Measurements from ENCODE around the gene EPS8L3.
"Not testable (repeated sequence)": the region's sequence is repeated elsewhere in the genome, so short reads cannot be mapped to it uniquely, and the experiment has no call there.

Gene EPS8L3

DNA sequence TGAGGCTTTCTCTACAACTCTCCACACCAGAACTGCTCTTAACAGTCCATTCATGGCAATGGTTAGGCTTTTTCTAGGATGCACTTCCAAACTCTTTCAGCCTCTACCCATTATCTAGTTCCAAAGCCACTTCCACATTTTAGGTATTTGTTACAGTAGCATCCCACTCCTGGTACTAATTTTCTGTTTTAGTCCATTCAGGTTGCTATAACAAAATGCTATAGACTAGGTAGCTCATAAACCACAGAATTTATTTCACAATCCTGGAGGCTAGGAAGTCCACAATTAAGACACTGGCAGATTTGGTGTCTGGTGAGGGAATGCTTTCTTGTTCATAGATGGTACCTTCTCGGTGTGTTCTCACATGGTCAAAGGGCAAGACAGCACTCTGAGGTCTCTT is 17.3 kb upstream of the EPS8L3 start:
- no peak for DNase-seq (ENCODE audit: low read depth, low spot score)

DNA sequence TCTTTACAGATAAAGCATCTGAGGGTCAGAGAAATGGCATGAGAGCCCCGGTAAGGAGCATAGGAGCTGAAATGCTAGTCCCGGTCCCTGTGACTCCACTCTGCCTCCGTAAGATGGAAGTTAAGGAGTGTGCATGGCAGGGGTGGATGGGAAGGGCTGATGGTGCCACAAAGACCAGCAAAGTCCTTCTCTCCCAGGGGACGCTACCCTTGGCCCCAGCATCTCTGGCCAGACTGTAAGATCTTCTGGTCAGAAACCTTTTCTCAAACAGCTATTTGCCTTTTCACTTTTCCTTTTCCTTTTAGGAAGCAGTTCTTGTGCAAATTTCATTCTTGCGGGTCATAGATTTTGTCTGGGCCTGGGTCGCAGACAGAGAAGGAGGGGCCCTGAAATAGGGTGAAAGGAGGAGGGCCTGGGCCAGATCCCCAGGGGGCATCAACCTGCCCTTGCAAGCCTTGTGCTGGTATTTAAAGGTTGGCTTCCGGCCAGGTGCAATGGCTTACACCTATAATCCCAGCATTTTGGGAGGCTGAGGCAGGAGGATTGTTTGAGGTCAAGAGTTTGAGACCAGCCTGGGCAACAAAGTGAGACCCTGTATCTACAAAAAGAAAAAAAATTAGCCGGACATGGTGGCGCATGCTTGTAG is 14.4 kb upstream of the EPS8L3 start:
- no peak for DNase-seq (ENCODE audit: low read depth, low spot score)

DNA sequence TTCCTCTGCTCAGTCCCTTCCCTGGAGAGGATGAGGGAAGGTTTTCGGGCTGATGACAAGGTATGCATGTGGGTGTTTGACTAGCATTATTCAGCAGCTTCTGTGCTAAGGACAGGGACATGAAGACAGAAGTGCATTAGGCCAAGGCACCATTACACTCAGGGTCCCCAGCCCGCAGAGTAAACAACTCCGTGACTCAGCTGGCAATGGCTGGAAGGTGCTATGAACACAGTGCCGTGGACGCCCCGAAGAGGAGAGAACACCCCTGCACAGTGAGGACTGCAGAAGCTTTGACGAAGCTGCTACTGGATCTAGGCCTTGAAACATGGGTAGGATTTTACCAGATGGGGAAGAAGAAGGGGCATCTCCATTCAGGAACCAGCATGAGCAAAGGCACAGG is 13.7 kb upstream of the EPS8L3 start:
- DNase-seq (ENCODE audit: low read depth, low spot score): no peak

DNA sequence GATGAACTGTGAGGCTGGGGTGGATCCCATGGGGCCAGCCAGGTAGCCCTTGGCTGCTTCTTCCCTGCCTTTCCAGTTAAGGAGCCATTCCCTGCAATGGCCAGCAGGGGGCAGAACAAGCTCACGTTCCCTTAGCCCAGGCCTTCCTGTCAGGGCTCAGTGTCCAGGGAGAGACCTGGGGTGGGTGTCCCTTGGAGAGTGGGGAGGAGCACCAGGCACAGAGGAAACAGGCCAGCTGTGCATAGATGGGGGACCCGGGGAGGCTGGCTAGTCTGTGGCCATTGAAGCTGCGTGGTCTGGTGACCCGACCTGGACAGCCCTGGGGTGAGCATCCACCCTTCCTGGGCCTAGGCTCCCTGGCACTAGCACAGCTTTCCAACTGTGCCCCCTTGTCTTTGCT is 13.2 kb upstream of the EPS8L3 start:
- no peak for DNase-seq (ENCODE audit: low read depth, low spot score)

DNA sequence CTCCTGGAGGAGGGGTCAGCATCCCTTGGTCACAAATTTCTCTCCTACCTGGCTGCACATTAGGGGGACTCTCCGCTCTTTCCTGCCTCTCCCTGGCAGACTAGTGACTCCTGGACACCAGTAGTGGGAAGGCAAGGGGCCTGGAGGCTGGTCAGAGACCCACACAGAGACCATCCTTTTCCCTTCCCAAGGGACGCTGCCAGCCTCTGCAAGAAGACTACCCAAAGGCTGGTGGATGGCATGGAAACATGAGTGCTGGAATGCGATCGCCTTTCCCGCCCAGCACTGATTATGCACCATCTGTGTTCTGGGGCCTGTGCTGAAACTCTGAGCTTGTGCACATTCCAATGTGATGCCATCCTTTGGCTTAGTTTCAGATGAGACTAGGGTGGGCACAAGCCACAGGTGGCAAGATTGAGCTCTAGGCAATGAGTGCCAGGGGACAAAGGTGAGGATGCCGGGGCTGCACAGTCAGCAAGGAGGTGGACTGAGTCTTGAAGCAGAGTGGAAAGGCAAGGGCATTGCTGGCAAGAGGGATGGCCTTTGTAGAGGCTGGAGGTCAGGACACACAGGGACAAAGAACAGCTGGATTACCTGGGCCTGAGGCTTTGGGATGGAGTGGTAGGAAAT is 12.6 kb upstream of the EPS8L3 start:
- DNase-seq (ENCODE audit: low read depth, low spot score): no peak

DNA sequence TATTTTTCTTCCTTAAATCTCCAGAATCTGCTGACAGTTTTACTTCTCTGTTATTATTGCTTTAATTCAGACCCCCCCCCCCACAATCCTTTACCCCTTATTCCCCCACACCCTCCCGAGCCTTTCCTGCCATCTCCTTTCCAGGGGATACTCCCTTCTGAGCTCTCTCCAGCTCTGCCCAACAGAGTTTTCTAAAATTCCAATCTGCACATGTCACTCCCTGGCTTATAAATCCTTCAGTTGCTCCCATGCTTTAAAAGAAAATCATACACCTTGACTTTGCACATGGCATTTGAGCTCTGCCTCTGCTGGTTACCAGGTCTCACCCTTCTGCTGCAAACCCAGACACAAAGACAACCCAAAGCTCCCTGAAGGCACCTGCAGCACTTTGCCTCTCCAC is 11.7 kb upstream of the EPS8L3 start:
- DNase-seq (ENCODE audit: low read depth, low spot score): no peak

DNA sequence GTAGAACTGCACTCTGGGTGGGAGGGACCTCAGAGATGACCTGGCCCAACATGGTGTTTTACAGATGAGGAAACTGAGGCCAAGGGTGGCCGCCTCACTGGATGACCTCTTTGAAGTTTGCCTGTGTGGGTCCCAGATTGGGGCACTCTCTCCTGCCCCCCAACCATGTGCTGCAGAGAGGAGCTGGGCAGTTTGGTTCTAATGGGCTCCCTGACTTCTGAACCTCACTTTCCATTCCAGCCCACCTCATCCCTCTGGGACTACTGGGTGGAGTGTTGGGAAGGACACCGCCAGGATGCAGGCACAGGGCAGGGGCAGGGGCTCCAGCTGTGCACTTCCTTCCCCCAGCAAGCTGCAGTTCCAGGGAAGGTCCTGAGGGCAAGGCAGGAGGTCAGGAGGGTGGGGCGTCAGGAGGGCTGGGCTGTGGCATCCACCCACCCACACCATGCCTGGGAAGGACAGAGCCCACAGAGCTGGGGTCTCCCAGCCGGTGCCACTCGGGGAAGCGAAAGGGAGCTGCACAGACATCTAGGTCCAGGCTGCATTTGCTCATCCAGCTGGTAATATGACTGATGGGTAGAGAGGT is 10.3 kb upstream of the EPS8L3 start:
- DNase-seq (ENCODE audit: low read depth, low spot score): no peak

DNA sequence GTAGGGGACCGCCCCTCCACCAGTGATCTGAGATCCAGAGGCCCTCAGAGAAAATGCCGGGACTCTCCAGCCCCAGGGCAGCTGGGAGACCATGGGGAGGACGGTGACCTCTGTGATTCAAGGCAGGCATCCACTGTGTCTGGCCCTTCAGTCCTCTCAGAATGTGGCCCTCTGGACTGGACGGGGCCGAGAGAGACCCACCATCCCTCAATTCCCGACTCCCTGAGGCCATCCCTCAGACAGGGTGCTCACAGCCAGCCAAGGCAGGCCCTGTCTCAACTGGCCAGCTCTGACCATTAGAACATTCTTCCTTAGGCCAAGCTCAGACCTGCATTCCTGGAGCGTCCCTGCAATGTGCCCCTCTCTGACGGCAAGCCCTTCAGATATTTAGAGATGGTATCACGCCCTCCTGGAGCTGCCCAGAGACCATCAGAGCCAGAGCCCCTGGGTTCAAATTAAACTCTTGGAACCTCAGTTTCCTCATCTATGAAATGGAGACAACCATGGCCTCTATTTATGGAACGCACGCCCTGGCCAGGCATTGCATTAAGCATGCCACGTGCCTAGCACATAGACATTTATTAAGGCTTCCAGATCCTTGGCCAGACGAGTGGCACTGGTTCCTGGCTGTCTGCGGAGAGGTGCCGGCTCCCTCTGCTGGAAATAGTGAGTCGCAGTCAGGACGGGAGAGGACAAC is 9.6 kb upstream of the EPS8L3 start:
- DNase-seq (ENCODE audit: low read depth, low spot score): no peak

DNA sequence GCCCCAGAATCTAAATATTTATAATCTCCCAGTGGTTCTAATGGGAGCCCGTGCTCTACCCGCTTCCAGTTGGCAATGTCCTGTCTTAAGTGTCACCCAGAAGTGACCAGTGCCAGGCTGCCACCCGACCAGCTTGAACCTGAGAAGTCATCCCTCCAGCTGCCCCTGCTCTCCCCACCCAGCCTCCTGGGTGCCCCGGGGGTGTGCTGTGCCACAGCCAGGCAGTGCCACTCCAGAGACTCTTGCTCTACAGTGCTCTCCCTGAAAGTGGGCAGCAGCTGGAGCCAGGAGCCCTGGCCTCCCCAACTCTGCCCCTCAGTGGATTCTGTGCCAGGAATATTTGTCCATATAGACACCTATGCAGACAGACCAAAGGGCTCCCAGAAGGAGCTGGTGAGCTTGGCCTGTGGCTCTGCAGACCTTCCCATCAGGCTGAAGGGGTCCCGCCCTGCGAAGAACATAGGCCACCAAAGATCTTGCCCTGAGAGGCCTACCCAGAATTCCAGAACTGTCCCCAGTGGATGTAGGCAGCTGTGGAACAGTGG is 9.0 kb upstream of the EPS8L3 start:
- DNase-seq (ENCODE audit: low read depth, low spot score): no peak

DNA sequence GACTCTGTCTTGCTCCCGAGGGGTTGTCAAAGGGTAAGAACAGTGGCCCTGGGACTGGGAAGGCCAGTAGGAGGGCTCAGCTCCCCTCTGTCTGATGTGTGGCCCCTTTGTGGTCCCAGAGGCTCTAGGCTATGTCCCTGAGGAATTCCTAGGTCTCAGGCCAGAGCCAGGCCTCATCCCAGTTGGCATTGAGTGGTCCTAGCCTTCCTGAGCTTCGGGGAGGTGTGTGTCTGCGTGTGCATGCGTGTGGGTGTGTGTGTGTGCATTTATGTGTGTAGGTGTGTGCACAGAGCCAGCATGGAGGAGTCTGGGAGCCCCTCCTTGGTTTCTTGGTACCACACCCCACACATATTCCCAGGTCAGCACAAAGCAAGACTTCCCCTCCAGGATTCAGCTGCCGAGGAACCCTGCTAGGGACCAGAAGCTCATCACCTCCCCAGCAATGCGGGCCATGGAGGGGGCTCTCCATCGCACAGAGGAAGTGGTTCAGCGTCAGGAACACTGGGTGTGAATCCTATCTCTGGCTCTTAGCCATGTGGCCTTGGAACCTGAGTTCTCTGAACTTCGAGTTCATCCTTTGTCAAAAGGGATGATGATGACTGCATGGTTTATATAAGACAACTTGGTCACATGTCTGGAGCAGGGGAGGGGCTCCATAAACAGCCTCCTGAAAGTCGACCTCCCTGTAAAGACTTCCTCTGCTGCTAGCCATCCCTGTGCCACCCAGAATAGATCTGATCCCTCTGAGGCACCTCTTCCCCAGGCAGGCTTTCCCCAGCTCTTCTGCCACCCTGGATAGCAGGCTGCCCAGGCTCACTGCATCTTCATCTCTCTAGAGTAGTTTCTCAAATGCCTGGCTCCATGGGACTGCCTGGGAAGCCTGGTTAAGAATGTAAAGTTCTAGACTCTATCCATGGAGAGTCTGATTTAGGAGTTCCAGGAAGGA is 8.3 kb upstream of the EPS8L3 start:
- DNase-seq (ENCODE audit: low read depth, low spot score): no peak

DNA sequence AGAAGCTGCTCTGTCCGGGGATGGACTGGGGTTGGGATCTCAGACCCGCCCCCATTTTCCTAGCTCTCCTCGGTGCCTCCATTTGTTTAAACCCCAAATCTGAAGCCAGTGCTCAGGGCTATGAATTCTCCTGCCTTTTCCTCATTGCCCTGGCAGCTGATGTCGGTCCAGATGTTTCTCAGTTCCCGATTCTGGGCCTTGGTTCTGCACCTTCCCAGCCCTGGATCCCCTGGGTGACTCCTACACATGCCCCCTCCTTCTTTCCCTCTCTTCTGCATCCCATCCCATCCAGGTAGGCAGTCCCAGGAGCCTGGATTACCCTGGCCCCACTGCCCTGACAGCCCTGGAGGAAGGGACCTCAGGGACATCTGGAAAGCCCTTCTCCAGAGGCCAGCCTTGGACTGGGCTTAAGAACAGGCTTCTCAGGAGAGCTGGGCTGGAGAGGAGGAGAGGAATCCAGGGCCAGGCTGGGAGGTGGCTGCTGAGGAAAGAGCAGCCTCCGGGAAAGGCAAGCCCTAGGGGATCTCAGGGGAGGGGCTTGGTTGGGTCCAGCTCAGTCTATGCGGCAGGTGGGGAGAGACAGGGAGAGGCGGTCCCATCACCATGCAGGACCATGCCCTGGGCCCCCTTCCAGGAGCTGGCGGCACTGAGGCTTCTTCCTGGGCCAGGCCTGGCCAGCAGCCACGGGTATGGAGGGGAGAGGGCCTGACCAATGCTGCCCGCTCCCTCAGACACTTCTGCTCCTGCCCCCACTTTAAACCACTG is 6.8 kb upstream of the EPS8L3 start:
- DNase-seq (ENCODE audit: low read depth, low spot score): no peak

DNA sequence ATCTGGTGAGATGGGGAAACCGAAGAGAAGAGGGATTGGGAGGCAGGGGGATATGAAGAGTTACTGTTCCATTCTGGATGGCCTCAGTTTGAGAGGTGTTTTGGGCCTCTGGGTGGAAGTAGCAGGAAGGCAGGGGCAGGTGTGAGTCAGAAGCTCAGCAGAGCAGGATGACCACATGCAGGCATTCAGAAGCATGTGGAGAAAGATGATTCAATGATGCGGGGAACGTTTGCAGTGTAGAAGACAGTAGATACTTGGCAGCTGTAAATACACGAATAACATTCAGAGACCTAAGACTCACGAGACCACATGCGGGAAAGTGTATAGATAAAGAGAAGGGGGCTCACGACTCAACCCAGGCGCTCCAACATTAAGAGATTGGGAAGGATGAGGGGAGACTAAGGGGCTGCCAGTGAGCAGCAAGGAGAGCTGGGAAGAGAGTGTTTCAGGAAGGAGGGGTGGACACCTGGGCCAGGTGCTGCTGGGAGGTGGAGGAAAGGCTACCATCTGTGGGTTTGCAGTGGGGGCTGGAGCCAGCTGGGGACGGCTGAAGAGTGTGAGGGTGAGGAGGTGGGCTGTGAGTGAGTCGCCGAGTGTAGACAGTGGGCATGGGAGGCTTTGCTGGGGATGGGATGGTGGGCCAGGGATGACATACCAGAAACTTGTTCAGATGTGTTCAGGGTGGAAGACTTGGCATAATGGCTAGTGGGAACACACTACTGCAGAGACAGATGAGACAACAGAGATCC is 5.8 kb upstream of the EPS8L3 start:
- DNase-seq (ENCODE audit: low read depth, low spot score): no peak

DNA sequence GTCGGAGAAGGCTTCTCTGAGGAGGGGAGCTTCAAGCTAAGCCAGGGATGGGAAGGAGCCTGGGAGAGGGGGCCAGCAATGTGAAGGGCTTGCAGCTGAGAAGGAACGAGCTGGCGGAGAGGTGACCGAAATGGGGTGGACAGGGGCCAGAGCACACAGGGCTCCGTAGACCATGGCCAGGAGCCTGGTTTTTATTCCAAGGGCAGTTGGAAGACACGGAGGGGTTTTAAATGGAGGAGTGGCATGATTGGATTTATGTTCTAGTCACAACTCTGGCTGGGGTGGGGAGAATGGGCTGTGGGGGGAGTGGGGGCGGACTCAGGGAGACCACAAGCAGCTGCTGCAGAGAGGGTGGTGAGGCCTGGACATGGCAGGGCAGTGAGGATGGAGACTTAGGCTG is 5.1 kb upstream of the EPS8L3 start:
- no peak for DNase-seq (ENCODE audit: low read depth, low spot score)

DNA sequence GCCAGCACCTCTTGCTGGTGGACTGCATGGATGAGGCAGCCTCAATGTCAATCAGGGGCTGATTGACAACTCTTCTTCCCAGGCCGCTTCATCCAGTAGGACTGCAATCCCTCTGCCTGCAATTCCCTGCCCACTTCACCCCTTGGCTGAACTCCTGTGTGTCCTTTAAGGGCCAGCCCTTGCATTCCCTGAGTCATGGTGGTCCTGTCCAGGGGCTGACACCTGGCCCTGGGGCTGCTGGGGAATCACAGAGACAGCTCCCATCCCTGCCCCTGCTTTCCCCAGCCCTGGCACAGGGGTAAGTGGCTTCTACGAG is 4.6 kb upstream of the EPS8L3 start:
- no peak for DNase-seq (ENCODE audit: low read depth, low spot score)

DNA sequence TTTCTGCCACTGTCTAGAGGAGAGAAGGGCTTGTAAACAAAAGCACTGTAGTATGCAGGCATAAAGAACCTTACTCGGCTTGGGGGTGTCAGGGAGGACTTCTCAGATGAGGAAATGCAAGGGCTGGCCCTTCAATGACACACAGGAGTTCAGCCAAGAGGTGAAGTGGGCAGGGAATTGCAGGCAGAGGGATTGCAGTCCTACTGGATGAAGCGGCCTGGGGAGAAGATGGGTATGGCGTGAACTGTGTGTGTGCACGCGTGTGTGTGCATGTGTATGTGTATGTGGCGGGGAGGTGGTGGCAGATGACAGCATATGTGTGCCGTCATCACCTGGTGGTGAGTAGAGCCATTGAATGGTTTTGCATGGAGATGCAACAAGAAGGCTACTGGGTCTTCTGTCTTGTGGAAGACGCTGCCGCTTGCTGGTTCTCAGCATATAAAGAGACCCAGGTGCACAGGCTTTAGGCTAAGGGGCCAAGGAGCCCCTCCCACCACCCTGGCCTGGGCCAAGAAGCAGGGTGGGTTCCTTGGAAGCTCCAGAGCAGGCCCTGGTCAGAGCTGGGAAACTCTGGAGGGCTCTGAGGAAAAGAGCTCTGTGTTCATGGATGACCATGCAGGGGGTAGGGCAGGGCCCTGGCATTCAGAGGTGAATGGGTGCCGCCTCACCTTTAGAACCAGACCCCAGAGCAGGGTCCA is 4.1 kb upstream of the EPS8L3 start:
- DNase-seq (ENCODE audit: low read depth, low spot score): no peak

DNA sequence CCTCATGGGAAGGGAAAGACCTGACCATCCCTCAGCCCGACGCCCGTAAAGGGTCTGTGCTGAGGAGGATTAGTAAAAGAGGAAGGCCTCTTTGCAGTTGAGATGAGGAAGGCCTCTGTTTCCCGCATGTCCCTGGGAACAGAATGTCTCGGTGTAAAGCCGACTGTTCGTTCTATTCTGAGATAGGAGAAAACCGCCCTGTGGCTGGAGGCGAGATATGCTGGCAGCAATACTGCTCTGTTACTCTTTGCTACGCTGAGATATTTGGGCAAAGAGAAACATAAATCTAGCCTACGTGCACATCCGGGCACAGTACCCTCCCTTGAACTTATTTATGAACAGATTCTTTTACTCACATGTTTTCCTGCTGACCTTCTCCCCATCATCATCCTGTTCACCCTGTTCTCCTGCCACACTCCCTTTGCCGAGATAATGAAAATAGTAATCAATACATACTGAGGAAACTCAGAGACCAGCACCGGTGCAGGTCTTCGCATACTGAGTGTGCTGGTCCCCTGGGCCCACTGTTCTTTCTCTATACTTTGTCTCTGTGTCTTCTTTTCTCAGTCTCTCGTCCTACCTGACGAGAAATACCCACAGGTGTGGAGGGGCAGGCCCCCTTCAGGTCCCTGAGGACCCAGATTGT is 3.4 kb upstream of the EPS8L3 start:
- not testable (repeated sequence) for DNase-seq (ENCODE audit: low read depth, low spot score)

DNA sequence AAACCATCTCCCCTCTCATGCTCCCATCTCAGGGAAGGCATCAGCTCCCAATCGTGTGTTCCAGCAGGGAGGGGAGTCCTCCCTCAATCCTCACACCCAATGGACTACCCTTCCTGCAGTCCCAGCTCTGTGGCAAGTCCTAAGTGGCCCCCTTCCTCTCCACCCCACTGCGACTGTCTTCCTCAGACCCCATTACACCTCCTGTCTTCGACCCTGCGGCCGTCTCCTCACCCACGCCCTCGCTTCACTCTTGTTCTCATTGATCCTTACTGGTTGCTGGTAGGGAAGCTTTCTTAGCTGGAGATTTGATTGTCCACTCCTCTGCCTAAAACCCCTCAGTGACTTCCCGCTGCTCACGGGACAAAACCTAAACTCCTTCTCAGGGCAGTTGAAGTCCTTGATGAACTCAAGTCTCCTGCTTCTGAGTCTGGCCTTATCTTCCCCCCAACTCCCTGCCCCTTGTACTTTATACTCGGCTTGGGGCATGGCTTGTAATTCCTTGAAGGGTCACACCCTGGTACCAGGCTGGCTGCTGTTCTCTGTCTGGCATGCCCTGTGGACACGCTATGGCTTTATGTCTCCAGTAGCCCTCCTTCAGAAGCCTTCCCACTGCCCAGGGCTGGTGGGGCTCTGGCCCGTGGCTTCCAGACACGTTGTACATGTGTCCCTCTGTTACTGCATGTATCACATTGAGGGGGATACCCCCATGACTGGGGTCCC is 2.3 kb upstream of the EPS8L3 start:
- no peak for DNase-seq (ENCODE audit: low read depth, low spot score)

DNA sequence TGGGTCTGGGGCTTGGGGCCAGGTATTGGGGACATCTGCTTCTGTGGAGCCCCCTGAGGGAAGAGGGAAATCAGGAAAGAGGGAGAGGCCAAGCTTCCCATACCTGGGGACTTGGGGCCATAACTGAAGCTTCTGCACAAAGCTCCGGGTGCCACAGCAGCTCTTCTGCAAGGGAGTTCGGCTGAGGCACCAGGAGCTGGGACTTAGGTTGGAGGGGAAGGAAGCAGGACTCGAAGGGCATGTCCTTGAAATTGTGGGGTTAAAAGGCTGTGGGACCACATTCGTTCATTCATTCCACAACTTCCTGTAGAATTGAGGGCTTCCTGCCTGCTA is 1.7 kb upstream of the EPS8L3 start:
- DNase-seq (ENCODE audit: low read depth, low spot score): no peak

All from iPS DF 19.7 (cell line).